GM21576 (cell line): ENCODE results near the gene PARD3.
"Not testable (repeated sequence)": the region's sequence is repeated elsewhere in the genome, so short reads cannot be mapped to it uniquely, and the experiment has no call there.

Experiments
- ATAC-seq: cut with Tn5 transposase; IDR thresholded peaks from one replicate; pipeline ENCODE4 v1.9.1; 2021; ENCODE audit warnings: mild to moderate bottlenecking, moderate library complexity; ENCODE audit not compliant: unreplicated experiment

The PARD3 gene

DNA sequence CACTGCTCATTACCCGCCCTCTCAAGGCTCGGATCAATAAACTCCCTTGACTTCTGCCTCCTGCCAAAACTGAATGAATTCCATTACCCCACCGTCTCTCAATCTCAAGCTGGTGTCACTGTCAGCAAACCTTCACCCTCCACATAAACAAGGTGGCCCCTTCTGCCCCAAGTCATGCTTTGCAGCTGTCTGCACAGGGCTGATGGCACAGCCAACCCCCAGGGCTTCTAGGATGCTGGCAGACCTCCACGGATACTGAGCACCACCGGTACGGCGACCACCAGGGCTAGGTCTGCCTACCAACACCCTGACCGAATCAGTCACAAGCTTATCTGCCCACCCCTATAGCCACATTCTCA is 46.1 kb downstream of the PARD3 start:
- ATAC-seq: no peak

DNA sequence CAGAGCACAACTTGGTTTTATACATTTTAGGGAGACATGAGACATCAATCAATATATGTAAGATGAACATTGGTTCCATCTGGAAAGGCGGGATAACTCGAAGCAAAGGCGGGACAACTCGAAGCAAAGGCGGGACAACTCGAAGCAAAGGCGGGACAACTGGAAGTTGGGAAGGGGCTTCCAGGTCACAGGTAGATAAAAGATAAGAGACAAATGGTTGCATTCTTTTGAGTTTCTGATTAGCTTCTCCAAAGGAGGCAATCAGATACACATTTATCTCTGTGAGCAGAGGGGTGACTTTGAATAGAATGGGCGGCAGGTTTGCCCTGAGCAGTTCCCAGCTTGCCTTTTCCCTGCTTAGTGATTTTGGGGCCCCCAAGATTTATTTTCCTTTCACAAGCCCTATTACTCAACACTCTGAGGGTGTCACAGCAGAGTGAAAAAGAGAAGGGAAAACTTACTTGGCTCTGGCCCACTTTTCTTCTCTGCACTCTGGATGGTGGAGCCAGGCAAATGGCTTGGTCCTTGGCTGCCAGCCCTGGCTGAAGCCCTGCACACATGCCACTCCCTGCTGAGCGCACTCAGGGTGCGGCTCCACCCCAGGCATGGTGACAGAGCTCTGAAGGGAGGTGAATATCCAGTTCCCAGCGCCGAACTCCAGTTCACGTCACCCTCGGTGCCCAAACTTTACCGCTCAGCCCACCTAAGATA is 46.7 kb downstream of the PARD3 start:
- ATAC-seq: no peak

DNA sequence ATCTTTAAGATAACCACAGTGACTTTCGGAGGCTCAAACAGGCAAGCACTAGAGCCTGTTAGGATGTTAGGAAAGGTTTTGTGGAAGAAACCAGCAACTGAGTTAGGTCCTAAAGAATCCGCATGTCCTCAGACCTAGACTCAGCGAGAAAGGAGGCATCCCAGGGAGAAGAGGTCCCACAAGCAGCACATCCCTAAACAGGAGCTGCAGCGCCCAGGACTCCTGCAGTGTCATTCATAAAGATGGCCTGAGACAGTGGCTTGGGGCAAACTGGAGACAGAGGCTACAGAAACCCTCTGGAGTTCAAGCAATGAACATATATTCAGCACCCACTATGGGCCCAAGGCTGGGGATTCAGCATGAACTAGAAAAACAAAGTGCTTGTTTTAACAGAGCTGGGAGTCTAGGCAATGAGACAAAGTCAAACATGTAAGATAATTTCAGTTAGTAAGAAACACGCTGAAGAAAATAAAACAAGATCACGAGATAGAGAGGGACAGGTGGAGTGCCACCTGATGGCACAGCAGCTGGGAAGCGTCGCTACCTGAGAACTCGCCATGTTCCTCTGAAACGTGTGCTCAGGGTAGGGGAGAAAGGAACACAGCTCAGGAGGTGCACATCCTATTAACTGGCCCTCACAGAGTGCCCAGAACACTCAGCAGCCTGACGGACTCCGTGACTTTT is 48.1 kb downstream of the PARD3 start:
- ATAC-seq: no peak

DNA sequence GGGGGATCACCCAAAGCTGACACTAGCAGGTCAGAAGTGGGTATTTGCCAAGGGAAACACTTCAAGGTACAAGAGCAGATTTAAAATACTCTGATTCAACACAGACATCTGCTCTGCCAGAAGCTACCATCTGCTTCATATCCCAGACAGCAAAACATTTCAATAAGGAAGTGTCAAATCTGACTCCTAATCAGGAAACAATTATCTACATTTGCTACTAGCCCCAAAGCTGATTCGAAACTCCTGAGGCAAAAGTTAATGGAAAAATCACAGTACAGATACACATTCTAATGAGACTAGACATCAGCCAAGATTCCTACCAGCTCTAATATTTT is 48.9 kb downstream of the PARD3 start:
- no peak for ATAC-seq

DNA sequence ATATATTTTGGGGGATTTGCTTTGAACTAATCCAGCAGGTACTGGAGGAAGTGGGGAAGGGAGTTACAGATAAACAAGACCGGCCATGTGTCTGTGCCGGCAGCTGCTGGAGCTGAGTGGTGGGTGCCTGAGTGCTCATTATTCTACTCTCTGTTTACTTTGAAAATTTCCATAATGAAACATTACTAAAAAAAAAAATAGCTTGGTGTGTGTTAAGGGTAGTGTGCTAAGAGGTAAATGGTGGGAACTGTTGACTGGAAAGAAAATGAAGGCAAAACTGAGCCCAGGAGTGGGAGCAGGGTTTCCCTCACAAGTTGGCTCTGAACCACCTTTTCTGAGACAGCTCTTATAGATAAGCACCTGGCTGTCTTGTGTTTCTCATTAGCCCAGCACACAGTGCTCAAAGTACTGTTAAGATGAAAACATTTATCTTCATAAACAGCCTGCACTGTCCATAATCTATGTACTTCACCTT is 50.6 kb downstream of the PARD3 start:
- ATAC-seq: no peak

DNA sequence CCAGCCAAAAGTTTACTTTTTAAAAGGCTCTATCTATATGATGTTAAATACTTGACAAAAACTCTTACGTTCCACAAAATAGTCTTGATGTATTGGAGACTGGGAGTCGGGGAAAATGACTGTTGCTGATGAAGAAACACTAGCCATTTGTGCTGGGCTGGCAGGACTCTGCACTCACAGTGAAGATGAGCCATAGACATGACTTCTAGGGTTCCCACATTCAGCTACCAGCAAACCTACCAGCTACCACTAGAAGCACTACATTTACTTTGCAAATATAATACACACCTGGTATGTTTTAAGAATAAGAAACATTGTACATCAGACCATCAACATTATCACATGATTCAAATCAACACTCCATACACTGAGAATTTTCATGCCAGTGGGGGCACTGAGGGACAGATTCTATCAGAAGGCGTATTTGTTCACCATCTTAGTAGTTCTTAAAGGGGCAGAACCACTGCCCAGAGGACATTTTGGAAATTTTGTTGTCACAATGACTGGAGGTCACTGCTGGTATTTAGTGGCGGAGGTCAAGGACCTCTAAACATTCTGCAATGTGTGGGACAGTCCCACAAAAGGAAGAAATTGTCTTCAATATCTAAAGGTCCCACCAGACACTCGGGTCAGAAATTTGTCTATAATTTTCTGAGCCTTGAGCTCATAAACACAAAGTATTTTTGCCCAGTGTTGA is 52.3 kb downstream of the PARD3 start:
- ATAC-seq: no peak

DNA sequence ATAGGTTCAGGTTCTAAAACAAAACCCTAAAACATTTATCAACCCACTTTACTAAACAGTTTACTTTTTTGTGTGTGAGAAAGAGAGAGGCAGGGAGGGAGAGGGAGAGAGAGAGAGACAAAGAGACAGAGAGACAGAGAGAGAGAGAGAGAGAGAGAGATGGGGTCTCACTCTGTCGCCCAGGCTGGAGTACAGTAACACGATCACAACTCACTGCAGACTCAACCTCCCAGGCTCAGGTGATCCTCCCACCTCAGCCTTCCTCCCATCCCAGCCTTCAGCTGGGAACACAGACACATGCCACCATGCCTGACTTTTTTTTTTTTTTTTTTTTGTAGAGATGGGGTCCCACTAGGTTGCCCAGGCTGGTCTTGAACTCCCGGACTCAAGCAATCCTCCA is 52.9 kb downstream of the PARD3 start:
- ATAC-seq: no peak

DNA sequence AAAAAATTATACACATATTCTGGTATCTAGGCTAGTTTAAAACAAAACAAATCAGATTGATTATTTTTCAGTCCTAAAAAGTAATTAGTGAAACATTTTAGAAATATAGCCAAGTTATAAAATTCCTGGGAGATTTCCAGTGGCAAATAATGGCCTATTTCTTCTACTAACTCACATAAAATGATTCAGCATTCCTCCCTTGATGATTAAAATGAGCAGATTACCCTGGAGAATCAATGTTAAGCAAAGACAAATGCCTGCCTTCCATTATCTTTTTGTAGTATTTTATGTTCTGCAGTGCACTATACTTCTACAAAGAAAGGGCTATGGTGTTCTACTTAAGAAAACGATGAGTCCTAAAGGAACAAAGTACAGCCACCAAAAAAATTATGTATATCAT is 53.6 kb downstream of the PARD3 start:
- no peak for ATAC-seq

DNA sequence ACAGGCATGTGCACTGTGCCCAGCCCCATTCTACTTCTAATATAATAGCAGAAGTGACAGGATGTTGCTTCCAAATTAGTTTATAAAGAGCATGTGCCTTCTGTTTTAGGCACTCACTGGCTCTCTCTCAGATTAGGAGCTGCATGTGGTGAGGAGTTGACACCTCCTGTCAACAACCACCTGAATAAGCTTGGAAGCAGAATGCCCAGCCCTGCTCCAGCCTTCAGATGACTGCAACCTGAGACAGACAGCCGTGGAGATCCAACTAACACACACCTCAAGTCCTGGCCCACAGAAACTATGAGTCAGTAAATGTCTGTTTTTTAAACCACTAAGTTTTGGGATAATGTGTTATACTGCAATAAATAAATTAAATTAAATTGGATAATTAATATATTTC is 54.5 kb downstream of the PARD3 start:
- ATAC-seq: no peak

DNA sequence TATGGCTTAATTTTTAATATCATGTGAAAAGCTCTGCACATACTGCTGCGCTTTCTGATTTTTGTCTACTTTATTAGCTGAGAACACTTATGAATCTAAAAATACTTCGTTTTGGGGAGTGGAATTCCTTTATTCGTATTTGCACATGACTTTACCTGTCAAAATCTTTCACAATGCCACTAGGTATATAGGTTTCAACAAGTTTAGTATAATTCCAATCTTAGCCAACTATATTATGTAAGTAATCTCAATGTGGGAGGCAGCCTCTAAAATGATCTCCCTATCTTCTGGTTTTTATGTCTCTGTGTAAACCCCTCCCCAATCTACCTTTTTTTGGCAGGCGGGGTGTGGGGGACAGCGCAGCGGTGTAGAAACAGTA is 55.3 kb downstream of the PARD3 start:
- ATAC-seq: no peak

DNA sequence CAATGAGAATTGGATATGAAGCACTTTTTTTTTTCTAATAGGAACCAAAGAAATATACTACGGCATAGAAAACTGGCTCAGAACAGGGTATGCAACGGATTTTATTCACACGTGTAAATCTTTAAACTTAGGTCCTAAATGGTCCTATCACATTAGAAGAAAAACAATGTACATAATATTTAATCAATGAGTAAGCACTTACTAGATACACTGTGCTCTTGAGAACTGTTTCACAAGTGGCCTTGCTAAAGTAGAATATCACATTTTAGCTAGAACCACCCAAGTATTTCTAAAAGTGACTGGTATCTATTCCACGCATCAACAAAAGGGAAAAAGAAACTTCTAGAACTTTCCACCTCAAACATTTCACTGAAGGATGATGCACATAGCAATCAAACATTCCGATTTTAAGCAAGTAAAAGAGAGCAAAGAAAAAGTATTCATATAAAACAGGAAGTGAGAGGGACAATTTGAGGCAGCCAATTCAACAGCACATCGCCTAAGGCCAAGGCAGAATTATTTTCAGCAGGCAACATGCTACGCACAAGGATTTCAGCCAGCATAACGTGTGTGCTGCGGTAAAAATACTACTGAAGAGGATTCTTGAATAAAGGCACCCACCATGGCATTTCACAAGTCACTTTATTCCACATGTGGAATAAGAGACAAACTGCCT is 55.8 kb downstream of the PARD3 start:
- ATAC-seq: no peak

DNA sequence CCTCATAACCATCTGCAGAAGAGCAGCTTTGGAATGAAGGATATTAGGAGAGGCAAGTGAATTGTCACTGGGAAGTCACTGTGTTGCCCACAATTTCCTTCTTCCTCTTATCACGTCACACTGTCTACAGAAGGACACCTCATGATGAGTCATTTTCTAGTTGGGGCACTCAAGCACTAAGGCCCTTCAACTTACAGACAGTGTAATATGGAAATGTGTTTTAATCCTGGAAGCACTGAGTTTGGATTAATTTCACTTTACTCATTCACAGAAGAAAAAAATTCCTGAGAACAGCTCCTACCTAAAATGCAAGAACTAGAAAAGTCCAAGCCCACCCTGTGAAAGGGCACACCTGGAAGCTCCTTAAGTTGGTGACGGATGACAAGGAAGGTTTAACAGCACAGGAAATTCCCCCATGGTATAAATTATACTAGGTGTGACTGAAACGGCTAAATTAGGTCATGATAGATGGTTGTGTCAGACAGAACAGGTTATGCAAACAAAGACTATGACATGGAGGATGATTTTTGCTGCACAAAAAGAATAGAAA is 56.6 kb downstream of the PARD3 start:
- ATAC-seq: no peak

DNA sequence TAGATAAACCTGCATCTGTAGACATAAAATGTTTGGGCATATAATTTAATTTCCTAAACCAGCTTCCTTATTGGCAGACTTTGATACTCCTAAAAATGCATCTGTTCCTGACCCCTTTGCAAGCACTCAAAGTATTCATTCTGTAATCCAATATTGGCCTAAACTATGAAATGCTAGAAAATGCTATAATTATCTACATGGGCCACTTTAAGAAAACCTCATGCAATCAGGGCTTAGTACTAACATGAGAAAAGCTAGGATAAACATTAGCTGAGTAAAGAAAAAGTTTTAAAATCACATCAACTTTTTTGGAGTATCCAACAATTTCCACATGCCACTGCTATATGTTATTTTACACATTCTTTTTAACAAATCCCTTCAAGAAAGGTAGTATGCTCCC is 57.2 kb downstream of the PARD3 start:
- no peak for ATAC-seq

DNA sequence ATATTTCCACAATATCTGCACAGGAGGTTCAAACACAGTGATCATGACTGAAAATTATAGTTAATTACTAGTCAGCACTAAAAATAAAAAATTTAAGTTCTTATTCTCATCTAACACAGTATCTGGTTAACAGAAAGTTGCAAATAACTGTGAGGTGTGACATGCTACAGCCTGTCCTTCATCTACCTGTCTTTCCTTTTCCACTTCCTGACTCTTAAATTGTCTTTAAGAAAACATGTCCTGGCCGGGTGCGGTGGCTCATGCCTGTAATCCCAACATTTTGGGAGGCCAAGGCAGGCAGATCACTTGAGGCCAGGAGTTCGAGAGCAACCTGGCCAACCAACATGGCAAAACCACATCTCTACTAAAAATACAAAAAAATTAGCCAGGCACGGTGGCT is 57.9 kb downstream of the PARD3 start:
- ATAC-seq: not testable (repeated sequence)

DNA sequence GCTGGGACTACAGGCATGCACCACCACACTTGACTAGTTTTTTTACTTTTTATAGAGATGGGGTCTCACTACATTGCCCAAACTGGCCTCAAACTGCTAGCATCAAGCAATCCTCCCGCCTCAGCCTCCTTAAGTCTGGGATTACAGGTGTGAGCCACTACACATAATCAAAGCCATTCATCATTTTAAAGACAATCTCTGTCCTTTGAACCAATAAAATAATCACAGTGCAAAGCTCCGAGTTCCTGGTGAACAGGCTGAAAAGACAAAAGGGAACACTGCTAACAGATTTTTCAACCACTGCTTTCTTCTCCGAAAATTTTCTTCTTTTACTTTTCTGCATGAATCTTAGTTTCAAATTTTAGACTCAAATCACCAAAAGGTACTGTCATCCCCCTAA is 58.5 kb downstream of the PARD3 start:
- no peak for ATAC-seq

DNA sequence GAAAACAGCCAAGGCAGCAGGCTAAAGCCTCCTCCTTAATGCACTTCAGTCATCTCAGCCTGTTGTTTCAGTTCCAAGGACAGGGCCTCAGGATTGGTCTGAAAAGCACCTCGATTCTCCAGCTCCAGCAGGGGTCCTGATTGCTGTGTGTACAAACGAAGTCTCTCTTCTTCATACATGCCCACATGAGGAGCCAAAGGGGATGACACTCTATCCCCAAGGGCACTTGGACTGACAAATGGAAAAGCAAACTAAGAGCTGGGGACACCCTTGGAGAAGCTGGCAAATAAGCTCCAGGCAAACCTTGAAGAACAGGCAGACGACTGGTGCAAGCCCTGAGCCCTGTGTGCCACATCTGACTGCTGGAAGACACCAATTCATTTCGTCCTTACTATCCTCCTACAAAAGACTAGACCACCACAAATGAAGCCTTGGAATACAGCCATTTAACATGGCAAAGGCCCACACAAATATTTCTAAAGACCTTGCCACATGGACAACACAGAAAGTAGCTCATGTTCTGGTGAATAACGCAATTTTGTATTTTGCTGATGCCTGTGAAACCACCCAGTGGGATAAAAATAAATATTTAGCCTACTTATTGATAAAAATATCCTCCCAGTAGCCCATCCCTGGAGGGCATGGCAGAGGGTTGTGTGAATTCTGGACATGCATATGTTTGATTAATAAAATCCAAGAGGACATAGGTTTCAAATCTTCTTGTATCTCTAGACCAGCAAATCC is 61.9 kb downstream of the PARD3 start:
- no peak for ATAC-seq

DNA sequence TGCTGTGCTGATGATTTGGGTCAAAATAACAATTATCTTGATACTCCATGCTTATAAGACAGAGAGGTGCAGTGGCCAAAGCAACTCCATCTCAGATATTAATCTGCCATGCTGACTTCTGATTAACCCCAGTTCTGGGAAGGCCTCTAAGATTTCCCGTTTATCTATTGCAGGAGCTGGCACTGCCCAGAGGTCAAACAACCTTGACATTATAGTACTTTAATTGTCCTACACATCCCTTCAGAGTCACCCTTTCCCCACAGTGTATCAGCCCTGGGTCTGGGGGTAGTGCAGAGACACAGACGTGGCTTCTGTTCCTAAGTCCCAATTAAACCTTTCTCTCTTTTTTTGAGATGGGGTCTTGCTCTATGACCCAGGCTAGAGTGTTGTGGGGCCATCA is 63.8 kb downstream of the PARD3 start:
- no peak for ATAC-seq

DNA sequence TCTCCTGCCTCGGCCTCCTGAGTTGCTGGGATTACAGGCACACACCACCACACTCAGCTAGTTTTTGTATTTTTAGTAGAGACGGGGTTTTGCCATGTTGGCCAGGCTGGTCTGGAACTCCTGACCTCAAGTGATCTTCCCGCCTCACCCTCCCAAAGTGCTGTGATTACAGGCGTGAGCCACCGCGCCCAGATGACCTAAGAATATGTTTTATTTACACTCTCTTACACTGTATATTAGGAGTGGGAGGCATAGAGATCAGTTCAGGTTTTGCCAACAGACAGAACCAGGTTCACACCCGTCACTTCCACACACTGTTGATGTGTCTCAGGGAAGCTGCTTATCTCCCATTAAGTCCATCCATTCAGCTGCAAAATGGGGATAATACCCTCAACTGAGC is 64.3 kb downstream of the PARD3 start:
- not testable (repeated sequence) for ATAC-seq

DNA sequence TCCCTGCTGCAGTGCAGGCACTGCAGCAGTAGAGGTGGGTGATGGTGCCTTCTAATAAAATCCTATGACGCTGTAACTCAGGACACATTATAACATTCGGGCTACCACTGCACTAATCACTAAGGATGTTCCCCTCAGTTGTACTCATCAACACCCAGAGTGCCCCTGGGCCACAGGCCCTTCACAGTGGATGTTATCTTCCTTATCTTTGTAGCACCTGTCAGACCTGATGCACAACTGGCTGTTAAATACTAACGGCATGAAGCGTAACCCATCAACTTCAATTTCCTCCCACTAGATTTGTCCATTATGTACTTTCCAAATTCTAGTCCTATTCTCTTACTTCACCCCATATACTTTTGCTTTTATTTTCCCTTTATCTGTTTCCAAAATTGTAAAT is 66.3 kb downstream of the PARD3 start:
- ATAC-seq: no peak

DNA sequence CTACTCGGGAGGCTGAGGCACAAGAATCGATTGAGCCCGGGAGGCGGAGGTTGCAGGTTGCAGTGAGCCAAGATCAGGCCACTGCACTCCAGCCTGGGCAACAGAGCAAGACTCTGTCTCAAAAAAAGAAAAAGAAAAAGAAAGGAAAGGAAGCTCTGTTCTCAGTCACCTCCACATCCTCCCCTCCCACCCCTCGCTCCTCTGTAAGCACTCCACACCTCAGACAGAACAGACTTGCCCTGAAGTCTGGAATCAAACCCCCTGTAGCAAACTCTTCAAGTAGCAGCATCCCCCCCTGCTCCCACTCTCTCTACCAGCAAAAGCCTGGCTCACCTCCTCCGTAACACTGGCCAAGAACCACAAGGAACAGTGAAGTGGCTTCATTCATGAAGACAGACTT is 66.7 kb downstream of the PARD3 start:
- no peak for ATAC-seq

DNA sequence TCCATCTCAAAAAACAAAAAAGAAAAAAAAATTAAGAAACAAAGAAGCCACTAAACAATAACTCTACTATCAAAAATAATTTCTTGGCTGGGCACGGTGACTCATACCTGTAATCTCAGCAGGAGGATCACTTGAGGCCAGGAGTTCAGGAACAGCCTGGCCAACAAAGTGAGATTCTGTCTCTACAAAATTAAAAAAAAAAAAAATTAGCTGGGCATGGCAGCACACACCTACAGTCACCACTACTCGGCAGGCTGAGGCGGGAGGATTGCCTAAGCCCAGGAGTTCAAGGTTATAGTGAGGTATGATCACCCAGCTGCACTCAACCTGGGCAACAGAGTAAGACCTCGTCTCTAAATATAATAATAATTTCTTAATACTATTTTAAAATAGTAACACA is 69.0 kb downstream of the PARD3 start:
- no peak for ATAC-seq
